Endothelial cell of umbilical vein (primary cell): ENCODE data around the gene FYB2. TPM values are rescaled to one million over a fixed set of nuclear protein-coding genes. Genes with fewer than 3 reads are reported as not detected.

ENCODE experiments used
- BruUV-seq: library from RNA; stranded (reverse); fragments of 400-500 nt; replicated peaks from 2 replicates; lab custom pipeline; 2021; lab: Mats Ljungman, UMichigan
- CTCF ChIA-PET: fragments of 300-600, 350-600 bp; sonication (Branson Sonifier 250); formaldehyde crosslinking; loops from one replicate; lab custom pipeline; 2021; ENCODE audit warnings: antibody characterized with exemption, inconsistent platforms; lab: Charles Lee
- POLR2A ChIA-PET: fragments of 300-600, 350-600 bp; sonication (Branson Sonifier 250); formaldehyde crosslinking; loops from one replicate; lab custom pipeline; 2021; ENCODE audit warnings: antibody characterized with exemption, inconsistent platforms; lab: Charles Lee
- DNase-seq: peaks from one replicate; pipeline ENCODE4 v3.0.0-alpha.2; 2011; ENCODE audit warnings: low read depth, low spot score
- FAIRE-seq: peaks from 2 replicates; lab custom pipeline; 2011; peaks lifted over from hg19 to GRCh38; lab: Jason Lieb, UNC
- H2AFZ ChIP-seq: 2 replicates; pipeline ENCODE4 v1.6.0; 2012; ENCODE audit warnings: low read depth, low read length, control low read depth, inconsistent platforms
- H3K27ac ChIP-seq: 2 replicates; pipeline ENCODE4 v1.5.1; 2011; ENCODE audit warnings: low read depth, mild to moderate bottlenecking, control low read depth, low read length, moderate library complexity; ENCODE audit not compliant: insufficient read depth
- H3K27me3 ChIP-seq, 2 experiments: 2 replicates each; pipeline versions ENCODE4 v1.6.0 to v1.6.1; 2011; ENCODE audit warnings: low read length in 2 of 2, mixed read lengths in 1 of 2; ENCODE audit not compliant: control insufficient read depth in 2 of 2, insufficient read depth in 2 of 2
- H3K36me3 ChIP-seq, 2 experiments: 2 replicates in 1 of 2; 3 replicates in 1 of 2; pipeline ENCODE4 v1.5.1; 2011; ENCODE audit warnings: low read length in 2 of 2, mild to moderate bottlenecking in 1 of 2, moderate library complexity in 1 of 2; ENCODE audit not compliant: control insufficient read depth in 2 of 2, insufficient read depth in 2 of 2; ENCODE audit errors: extremely low read depth in 1 of 2
- H3K4me1 ChIP-seq: 3 replicates; pipeline ENCODE4 v1.5.1; 2011; ENCODE audit warnings: mild to moderate bottlenecking, low read length; ENCODE audit not compliant: control insufficient read depth, insufficient read depth; ENCODE audit errors: extremely low read depth
- H3K4me2 ChIP-seq: 2 replicates; pipeline ENCODE4 v1.6.1; 2011; ENCODE audit warnings: low read length, control low read depth, mixed read lengths; ENCODE audit not compliant: insufficient read depth
- H3K4me3 ChIP-seq, 3 experiments: fragments of 200-600 bp in 1 of 3; sonication (generic), shearing (Covaris generic) in 1 of 3; replicated peaks in 1 of 3; 2 replicates each; pipeline ENCODE4 v1.5.1; 2011 to 2016; ENCODE audit warnings: control low read depth in 3 of 3, low read length in 3 of 3, mild to moderate bottlenecking in 2 of 3, inconsistent platforms in 1 of 3, low read depth in 1 of 3, moderate library complexity in 1 of 3; ENCODE audit not compliant: insufficient read depth in 1 of 3
- H3K79me2 ChIP-seq: 2 replicates; pipeline ENCODE4 v1.6.0; 2012; ENCODE audit warnings: low read length, inconsistent platforms; ENCODE audit not compliant: control insufficient read depth, insufficient read depth
- H3K9ac ChIP-seq: replicated peaks from 2 replicates; pipeline ENCODE3; 2011; ENCODE audit warnings: low read length, control low read depth; ENCODE audit not compliant: insufficient read depth; ENCODE audit errors: extremely low read depth
- H3K9me1 ChIP-seq: replicated peaks from 3 replicates; pipeline ENCODE4 v1.6.0; 2011; ENCODE audit warnings: mild to moderate bottlenecking, low read length; ENCODE audit not compliant: control insufficient read depth, insufficient read depth; ENCODE audit errors: extremely low read depth
- H3K9me3 ChIP-seq: replicated peaks from 2 replicates; pipeline ENCODE4 v1.5.1; 2012; ENCODE audit warnings: low read length, inconsistent platforms; ENCODE audit not compliant: control insufficient read depth, insufficient read depth
- H4K20me1 ChIP-seq: replicated peaks from 2 replicates; pipeline ENCODE3; 2011; ENCODE audit warnings: mild to moderate bottlenecking, low read length; ENCODE audit not compliant: control insufficient read depth, insufficient read depth; ENCODE audit errors: extremely low read depth
- EZH2 ChIP-seq: IDR thresholded peaks from 2 replicates; pipeline ENCODE4 v1.6.1; 2012; ENCODE audit warnings: borderline replicate concordance, low read depth, mild to moderate bottlenecking, moderate library complexity, low read length, inconsistent platforms; ENCODE audit not compliant: severe bottlenecking
- FOS ChIP-seq: IDR thresholded peaks from 2 replicates; pipeline ENCODE4 v1.6.1; 2011; ENCODE audit warnings: mild to moderate bottlenecking, low read length, moderate library complexity, borderline replicate concordance; ENCODE audit not compliant: insufficient read depth
- GATA2 ChIP-seq: IDR thresholded peaks from 2 replicates; pipeline ENCODE4 v1.7.0; 2011; ENCODE audit warnings: low read depth, mild to moderate bottlenecking, moderate library complexity, mixed read lengths, low read length; ENCODE audit not compliant: insufficient read length, insufficient read depth
- JUN ChIP-seq: IDR thresholded peaks from 2 replicates; pipeline ENCODE4 v1.6.1; 2011; ENCODE audit warnings: borderline replicate concordance, low read depth; ENCODE audit not compliant: insufficient read length, insufficient read depth
- MYC ChIP-seq: IDR thresholded peaks from one replicate; pipeline ENCODE4 v1.6.1; 2011; ENCODE audit warnings: mild to moderate bottlenecking, low read depth, low read length
- POLR2A ChIP-seq: IDR thresholded peaks from 2 replicates; pipeline ENCODE4 v1.6.1; 2012; ENCODE audit warnings: low read depth, mild to moderate bottlenecking, control low read depth, low read length
- POLR2AphosphoS5 ChIP-seq: IDR thresholded peaks from 2 replicates; pipeline ENCODE4 v1.6.1; 2012; ENCODE audit warnings: low read depth, mild to moderate bottlenecking, control low read depth, low read length, moderate library complexity; ENCODE audit not compliant: insufficient read depth
- dilution Hi-C: fragments of 300-500 bp; cut with MboI; formaldehyde crosslinking; loops from one replicate; pipeline ENCODE4 v1.15.0; 2019; ENCODE audit warnings: low sequenced_read_pairs; ENCODE audit not compliant: extremely low pct_ligation_motif_present
- intact Hi-C: fragments of 100-400 bp; cut with micrococcal nuclease; formaldehyde crosslinking; loops from one replicate; pipeline ENCODE4 v1.10.0; 2022
- polyA plus RNA-seq, 4 experiments: library from polyadenylated mRNA; depleted of rRNA in 3 of 4; stranded (reverse) in 3 of 4; unstranded in 1 of 4; fragments of >200 nt; gene quantifications; 2 replicates each; pipeline versions ENCODE4 v1.2.1 to v1.2.3, GENCODE V29; 2011 to 2012; ENCODE audit warnings: missing spikeins in 1 of 4
- total RNA-seq: library from RNA; stranded (reverse); gene quantifications from 2 replicates; pipeline ENCODE4 v1.2.3, GENCODE V29; 2021
- TF ChIP-seq, protein P1 (sequence below), 2 donors: IDR thresholded peaks; 1 replicate in 1 of 2; 2 replicates in 1 of 2; pipeline ENCODE4 v1.5.1; 2011; ENCODE audit warnings: low read length in 2 of 2, mild to moderate bottlenecking in 2 of 2, moderate library complexity in 2 of 2, control low read depth in 1 of 2, inconsistent platforms in 1 of 2, low read depth in 1 of 2; ENCODE audit not compliant: insufficient read depth in 1 of 2; ENCODE audit errors: extremely low read depth in 1 of 2
- TF ChIP-seq, protein P2 (sequence below): IDR thresholded peaks from 2 replicates; pipeline ENCODE4 v1.6.1; 2011; ENCODE audit not compliant: insufficient read depth, insufficient read length

The FYB2 gene
- total and polyA plus RNA-seq, 2 donors (not counting 3 experiments of a cell fraction or from before 2014, with no cell fraction given) = not detected

DNA sequence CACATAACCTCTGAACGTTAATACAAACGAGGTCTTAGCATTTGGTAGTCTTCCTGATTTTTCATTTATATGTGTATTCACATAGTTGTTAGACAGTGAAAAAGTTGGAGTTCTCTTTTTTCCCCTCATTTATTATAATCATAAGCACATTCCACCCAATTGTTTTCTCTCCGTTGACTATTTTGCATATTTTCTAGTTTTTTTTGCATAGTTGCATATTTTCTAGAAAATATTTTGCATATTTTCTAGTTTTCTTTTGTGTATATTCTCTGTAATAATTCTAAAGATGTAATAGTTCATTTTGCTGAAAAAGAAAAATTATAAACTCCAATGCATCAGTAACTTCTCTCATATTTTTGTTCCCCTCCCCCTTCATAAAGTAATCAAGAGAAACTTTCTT, 47.5 kb downstream of the FYB2 start:
- DNase-seq (no peak), FAIRE-seq (no peak)
- Histone ChIP-seq H3K27me3 (no peaks in the 10 kb centered on the region), H3K27ac (no peak overlapping the region), H3K36me3 (no peaks in the 10 kb centered on the region), H3K79me2 (no peaks in the 10 kb centered on the region), H3K9me1 (no peaks in the 10 kb centered on the region), H3K9me3 (no peaks in the 10 kb centered on the region), H3K4me1 (no peaks in the 10 kb centered on the region), H3K9ac (no peak overlapping the region), H3K4me3 (no peak overlapping the region), H4K20me1 (no peaks in the 10 kb centered on the region), H2AFZ (no peak overlapping the region), H3K4me2 (no peak overlapping the region)
- no TSS peak for BruUV-seq
- POLR2A ChIA-PET = no interaction called here
- intact Hi-C loops = no loop called here
- CTCF ChIA-PET = no interaction called here
- TF ChIP-seq FOS (no peak), JUN (no peak), GATA2 (no peak), POLR2AphosphoS5 (no peak), EZH2 (no peak), POLR2A (no peak), MYC (no peak)
- TF ChIP-seq, protein P1, sequence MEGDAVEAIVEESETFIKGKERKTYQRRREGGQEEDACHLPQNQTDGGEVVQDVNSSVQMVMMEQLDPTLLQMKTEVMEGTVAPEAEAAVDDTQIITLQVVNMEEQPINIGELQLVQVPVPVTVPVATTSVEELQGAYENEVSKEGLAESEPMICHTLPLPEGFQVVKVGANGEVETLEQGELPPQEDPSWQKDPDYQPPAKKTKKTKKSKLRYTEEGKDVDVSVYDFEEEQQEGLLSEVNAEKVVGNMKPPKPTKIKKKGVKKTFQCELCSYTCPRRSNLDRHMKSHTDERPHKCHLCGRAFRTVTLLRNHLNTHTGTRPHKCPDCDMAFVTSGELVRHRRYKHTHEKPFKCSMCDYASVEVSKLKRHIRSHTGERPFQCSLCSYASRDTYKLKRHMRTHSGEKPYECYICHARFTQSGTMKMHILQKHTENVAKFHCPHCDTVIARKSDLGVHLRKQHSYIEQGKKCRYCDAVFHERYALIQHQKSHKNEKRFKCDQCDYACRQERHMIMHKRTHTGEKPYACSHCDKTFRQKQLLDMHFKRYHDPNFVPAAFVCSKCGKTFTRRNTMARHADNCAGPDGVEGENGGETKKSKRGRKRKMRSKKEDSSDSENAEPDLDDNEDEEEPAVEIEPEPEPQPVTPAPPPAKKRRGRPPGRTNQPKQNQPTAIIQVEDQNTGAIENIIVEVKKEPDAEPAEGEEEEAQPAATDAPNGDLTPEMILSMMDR (IDR thresholded peaks at IDR 0.05; ENCODE audit: extremely low read depth in 1 of 2, insufficient read depth in 1 of 2, low read depth in 1 of 2, low read length in 2 of 2) = no peak
- TF ChIP-seq, protein P2, sequence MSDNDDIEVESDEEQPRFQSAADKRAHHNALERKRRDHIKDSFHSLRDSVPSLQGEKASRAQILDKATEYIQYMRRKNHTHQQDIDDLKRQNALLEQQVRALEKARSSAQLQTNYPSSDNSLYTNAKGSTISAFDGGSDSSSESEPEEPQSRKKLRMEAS = no peak
- dilution Hi-C loops = no loop called here
